GM06990 (cell line): ENCODE results near the gene RBP2.
"Not testable (repeated sequence)": the region's sequence is repeated elsewhere in the genome, so short reads cannot be mapped to it uniquely, and the experiment has no call there.

Experiments used
- DNase-seq: peaks from one replicate; pipeline ENCODE4 v3.0.0-alpha.2; 2011; ENCODE audit not compliant: insufficient read length; ENCODE audit errors: extremely low read depth
- H3K27me3 ChIP-seq: replicated peaks from 2 replicates; pipeline ENCODE4 v1.6.0; 2011; ENCODE audit warnings: low read length; ENCODE audit not compliant: control insufficient read depth, insufficient read depth
- H3K36me3 ChIP-seq: 2 replicates; pipeline ENCODE4 v1.5.1; 2011; ENCODE audit warnings: low read length; ENCODE audit not compliant: control insufficient read depth, insufficient read depth
- H3K4me3 ChIP-seq: replicated peaks from 2 replicates; pipeline ENCODE4 v1.5.1; 2011; ENCODE audit warnings: low read depth, mild to moderate bottlenecking, control low read depth, low read length
- TF ChIP-seq, protein P1 (sequence below): IDR thresholded peaks from 2 replicates; pipeline ENCODE4 v1.5.1; 2011; ENCODE audit warnings: low read length, control low read depth, mild to moderate bottlenecking, inconsistent platforms; ENCODE audit not compliant: insufficient read depth, poor library complexity, severe bottlenecking

Gene RBP2

DNA sequence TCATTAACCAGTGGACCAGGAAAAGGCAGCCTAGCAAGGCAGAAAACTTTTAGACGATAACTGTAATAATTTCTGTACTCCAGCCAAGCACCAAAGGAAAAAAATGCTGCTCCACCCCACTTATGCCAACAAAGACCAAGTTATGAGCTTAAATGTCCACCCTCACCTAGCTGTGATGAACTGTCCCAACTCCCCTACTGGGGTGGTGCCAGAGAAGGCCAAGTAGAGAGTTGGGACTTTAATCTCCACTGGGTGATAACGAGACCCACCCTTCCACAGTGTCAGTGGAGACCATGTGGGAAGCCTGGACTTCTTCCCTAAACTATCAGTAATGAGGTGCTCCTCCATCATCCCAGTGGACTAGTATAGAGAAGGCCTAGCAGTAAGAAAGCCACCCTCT lies 53.1 kb downstream of the RBP2 start:
- no peak overlapping the region for H3K4me3 ChIP-seq
- H3K36me3 ChIP-seq = peaks cover 5% of the 10 kb centered on the region
- no peaks in the 10 kb centered on the region for H3K27me3 ChIP-seq
- no peak for DNase-seq
- TF ChIP-seq, protein P1, sequence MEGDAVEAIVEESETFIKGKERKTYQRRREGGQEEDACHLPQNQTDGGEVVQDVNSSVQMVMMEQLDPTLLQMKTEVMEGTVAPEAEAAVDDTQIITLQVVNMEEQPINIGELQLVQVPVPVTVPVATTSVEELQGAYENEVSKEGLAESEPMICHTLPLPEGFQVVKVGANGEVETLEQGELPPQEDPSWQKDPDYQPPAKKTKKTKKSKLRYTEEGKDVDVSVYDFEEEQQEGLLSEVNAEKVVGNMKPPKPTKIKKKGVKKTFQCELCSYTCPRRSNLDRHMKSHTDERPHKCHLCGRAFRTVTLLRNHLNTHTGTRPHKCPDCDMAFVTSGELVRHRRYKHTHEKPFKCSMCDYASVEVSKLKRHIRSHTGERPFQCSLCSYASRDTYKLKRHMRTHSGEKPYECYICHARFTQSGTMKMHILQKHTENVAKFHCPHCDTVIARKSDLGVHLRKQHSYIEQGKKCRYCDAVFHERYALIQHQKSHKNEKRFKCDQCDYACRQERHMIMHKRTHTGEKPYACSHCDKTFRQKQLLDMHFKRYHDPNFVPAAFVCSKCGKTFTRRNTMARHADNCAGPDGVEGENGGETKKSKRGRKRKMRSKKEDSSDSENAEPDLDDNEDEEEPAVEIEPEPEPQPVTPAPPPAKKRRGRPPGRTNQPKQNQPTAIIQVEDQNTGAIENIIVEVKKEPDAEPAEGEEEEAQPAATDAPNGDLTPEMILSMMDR = no peak

DNA sequence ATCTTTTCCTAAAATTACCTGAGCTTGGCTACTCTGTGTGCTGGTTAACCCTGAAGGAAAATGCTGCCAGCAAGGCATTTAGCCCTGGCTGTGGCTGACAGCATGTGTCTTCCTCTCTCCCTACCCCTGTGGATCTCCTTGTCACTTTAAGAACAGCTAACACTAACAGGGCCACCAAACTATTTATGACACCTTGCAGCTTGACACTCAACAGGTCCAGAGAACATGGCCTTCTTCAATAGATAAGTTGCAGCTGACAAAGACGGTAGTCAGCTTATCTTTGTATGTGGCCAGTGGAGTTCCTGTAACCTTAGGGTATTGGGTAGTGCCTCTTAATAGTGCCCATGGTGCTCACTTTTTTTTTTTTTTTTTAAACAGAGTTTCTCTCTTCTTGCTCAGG lies 54.9 kb downstream of the RBP2 start:
- DNase-seq = no peak
- TF ChIP-seq, protein P1 = no peak
- no peaks in the 10 kb centered on the region for H3K27me3 ChIP-seq
- H3K4me3 ChIP-seq = no peak overlapping the region
- H3K36me3 ChIP-seq = peaks cover 5% of the 10 kb centered on the region

DNA sequence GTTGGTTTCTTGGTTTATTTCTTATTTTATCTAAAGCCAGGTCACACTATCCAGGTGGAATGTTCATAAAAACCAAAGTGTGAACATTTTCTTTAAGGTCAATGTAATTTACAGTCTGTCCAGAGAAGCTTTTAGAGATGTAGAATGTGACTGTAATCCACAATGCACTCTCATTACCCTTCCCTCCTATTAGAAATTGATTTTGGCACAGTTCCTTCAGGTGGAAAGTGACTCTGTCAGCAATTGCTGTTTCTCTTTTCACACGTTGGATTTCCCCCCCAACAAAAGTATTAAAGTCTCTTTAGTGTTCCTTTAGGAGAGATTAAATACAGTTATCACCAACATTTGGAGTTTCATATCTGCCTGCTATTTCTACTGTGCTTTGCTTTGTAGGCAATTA lies 55.3 kb downstream of the RBP2 start:
- TF ChIP-seq, protein P1 = no peak
- Histone ChIP-seq H3K4me3 (no peak overlapping the region), H3K27me3 (no peaks in the 10 kb centered on the region), H3K36me3 (peaks cover 5% of the 10 kb centered on the region)
- DNase-seq = no peak

DNA sequence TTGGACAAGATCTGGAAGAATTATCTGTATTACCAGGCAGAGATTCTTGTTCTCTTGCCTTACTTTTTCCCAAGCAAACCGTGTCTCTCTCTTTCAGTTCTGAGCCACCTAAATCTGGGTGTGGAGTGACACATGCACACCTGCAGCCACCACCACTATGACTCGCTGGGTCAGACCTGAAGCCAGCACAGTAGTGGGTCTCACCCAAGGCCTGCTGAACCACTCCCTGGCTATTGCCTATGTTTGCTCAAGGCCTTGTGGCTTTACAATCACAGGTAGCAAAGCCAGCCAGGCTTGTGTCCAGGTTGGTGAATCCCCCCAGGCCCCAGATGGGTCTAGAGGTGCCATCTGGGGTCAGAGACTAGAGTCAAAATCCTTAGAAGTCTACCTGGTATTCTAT lies 58.2 kb downstream of the RBP2 start:
- Histone ChIP-seq H3K4me3 (no peak overlapping the region), H3K27me3 (no peaks in the 10 kb centered on the region), H3K36me3 (peaks cover 2% of the 10 kb centered on the region)
- DNase-seq = no peak
- TF ChIP-seq, protein P1 = no peak

DNA sequence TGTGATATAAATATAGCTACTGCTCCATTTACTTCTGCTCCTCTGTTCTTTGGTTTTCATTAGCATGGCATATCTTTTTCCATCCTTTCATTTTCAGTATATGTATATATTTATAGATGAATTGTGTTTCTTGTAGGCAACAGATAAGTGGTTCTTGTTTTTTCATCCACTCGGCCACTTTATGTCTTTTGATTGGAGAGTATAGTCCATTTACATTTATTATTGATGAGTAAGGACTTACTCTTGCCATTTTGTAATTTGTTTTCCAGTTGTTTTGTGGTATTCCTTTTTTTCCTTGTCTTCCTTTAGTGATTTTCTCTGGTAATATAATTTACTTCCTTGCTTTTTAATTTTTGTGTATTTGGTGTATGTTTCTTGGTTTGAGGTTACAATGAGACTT lies 60.0 kb downstream of the RBP2 start:
- Histone ChIP-seq H3K27me3 (no peaks in the 10 kb centered on the region), H3K4me3 (no peak overlapping the region), H3K36me3 (no peaks in the 10 kb centered on the region)
- DNase-seq = no peak
- TF ChIP-seq, protein P1 = no peak

DNA sequence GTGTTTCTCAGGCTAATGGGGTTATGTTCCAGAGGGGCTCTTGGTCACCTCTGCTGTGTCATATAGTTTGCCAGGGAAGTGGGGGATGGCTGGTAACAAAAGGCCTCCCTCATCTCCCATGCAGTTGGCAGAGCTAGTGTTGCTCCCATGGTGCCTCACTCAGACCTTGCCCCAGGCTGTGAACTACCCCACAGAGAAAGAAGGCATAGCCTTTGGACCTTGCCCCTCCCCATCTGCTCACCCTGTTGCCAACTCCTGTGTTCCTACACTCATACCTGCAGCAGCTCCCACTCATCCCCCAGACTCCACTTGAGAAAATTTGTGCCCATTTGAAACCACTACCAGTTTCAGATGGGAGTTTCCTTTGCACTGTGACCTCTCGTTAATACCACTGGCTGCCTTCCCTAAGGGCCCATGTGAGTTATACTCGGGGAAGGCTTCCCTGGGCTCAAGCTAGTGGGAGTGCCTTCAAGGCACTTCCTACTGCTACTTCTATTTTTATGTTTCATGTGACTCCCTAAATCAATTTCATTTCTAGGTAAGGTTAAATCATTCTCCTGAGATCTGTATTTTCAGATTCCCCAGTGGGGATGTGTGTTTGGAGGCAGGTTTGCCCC lies 61.6 kb downstream of the RBP2 start:
- no peak overlapping the region for H3K4me3 ChIP-seq
- H3K36me3 ChIP-seq = no peaks in the 10 kb centered on the region
- H3K27me3 ChIP-seq = no peaks in the 10 kb centered on the region
- DNase-seq = no peak
- TF ChIP-seq, protein P1 = no peak

DNA sequence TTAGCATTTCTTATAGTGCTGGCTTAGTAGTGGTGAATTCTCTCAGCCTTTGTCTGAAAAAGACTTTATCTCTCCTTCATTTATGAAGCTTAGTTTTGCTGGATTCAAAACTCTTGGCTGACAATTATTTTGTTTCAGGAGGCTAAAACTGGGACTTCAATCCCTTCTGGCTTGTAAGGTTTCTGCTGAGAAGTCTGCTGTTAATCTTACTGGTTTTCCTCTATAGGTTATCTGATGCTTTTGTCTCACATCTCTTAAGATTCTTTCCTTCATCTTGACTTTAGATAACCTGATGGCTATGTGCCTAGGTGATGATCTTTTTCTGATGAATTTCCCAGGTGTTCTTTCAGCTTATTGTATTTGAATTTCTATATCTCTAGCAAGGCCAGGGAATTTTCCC lies 63.4 kb downstream of the RBP2 start:
- DNase-seq = not testable (repeated sequence)

More for the DNA sequence above, 63.4 kb downstream of the RBP2 start:
- H3K4me3 ChIP-seq, H3K36me3 ChIP-seq, H3K27me3 ChIP-seq: not testable (repeated sequence)
